GM06990 (cell line): Measurements from ENCODE around the gene BCAS3.

Source experiments
- DNase-seq: peaks from one replicate; pipeline ENCODE4 v3.0.0-alpha.2; 2011; ENCODE audit not compliant: insufficient read length; ENCODE audit errors: extremely low read depth
- H3K27me3 ChIP-seq: replicated peaks from 2 replicates; pipeline ENCODE4 v1.6.0; 2011; ENCODE audit warnings: low read length; ENCODE audit not compliant: control insufficient read depth, insufficient read depth
- H3K36me3 ChIP-seq: 2 replicates; pipeline ENCODE4 v1.5.1; 2011; ENCODE audit warnings: low read length; ENCODE audit not compliant: control insufficient read depth, insufficient read depth
- H3K4me3 ChIP-seq: replicated peaks from 2 replicates; pipeline ENCODE4 v1.5.1; 2011; ENCODE audit warnings: low read depth, mild to moderate bottlenecking, control low read depth, low read length
- TF ChIP-seq, protein P1 (sequence below): IDR thresholded peaks from 2 replicates; pipeline ENCODE4 v1.5.1; 2011; ENCODE audit warnings: low read length, control low read depth, mild to moderate bottlenecking, inconsistent platforms; ENCODE audit not compliant: insufficient read depth, poor library complexity, severe bottlenecking

Gene BCAS3

DNA sequence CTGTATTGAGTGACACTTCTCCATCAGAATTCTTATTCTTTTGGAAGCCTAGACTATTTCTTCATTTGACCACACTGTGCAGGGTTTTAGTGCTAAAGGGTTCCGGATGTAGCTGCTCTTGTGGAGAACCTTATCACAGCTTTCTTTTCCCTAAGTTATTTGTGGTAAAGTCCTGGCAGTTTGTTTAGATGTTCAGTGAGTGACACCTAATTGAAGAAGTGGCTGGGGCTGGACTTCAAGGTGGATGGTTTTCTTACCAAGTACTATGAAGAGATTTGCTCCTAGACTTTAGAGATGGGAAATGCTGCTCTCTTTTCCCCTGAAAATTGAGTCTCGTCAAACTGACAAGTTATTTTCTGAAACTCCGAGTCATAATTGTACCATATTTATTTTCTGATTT lies 578.0 kb downstream of the BCAS3 start:
- Histone ChIP-seq H3K4me3 (no peak overlapping the region), H3K36me3 (no peaks in the 10 kb centered on the region), H3K27me3 (no peaks in the 10 kb centered on the region)
- DNase-seq = no peak
- TF ChIP-seq, protein P1, sequence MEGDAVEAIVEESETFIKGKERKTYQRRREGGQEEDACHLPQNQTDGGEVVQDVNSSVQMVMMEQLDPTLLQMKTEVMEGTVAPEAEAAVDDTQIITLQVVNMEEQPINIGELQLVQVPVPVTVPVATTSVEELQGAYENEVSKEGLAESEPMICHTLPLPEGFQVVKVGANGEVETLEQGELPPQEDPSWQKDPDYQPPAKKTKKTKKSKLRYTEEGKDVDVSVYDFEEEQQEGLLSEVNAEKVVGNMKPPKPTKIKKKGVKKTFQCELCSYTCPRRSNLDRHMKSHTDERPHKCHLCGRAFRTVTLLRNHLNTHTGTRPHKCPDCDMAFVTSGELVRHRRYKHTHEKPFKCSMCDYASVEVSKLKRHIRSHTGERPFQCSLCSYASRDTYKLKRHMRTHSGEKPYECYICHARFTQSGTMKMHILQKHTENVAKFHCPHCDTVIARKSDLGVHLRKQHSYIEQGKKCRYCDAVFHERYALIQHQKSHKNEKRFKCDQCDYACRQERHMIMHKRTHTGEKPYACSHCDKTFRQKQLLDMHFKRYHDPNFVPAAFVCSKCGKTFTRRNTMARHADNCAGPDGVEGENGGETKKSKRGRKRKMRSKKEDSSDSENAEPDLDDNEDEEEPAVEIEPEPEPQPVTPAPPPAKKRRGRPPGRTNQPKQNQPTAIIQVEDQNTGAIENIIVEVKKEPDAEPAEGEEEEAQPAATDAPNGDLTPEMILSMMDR = no peak

DNA sequence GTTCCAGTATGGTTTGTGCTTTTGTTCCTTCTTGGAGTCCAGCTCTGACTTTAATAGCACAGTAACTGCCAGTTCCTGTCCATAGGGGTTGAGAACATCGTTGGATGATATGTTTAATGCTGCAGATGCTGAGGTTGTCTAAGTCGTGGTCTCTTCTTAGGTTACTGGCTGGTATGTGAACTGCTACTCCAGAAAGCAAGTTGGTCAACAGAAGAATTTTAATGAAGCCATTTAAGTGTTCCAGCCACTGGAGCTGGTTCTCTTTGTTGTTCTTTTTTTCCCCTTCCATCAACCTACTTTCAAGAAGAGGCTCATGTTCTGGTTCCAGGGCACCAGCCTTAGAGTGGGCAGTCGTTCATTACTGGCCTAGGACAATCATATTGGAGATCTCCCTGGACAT lies 581.7 kb downstream of the BCAS3 start:
- Histone ChIP-seq H3K4me3 (no peak overlapping the region), H3K36me3 (no peaks in the 10 kb centered on the region), H3K27me3 (no peaks in the 10 kb centered on the region)
- TF ChIP-seq, protein P1 = no peak
- DNase-seq = no peak

DNA sequence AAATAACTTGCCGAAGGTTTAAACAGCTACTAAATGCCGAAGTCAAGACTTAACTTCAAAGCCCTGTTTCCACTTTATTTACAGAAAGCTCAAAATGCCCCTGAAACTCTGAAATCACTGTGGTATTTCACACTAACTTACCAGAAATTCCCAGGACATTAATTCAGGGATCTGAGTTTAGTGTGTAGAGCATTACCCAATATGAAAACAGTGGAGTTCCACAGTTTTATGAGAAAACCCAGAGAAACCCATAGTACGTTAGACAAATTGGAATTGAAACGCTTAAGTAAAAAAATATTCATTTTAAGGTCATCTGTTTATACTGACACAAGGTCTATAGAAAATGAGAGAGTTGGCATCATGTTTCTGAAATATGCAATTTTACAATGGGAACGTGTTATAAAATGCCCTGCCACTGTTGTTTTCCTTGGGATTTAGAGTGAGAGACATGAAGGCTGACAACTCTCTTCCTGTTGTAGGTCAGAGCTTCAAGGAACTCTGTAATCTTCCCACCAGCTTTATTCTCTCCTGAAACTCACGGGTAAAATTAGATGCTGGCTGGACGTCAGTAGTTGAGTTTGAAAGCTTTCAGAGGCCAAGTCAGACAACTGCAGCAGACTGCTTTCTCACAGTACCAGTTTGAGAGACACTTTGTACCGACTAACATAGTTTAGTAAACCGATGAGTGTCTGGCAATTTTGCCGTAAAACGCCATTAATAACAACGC lies 582.6 kb downstream of the BCAS3 start:
- Histone ChIP-seq H3K27me3 (no peaks in the 10 kb centered on the region), H3K4me3 (no peak overlapping the region), H3K36me3 (no peaks in the 10 kb centered on the region)
- TF ChIP-seq, protein P1 = no peak
- no peak for DNase-seq

DNA sequence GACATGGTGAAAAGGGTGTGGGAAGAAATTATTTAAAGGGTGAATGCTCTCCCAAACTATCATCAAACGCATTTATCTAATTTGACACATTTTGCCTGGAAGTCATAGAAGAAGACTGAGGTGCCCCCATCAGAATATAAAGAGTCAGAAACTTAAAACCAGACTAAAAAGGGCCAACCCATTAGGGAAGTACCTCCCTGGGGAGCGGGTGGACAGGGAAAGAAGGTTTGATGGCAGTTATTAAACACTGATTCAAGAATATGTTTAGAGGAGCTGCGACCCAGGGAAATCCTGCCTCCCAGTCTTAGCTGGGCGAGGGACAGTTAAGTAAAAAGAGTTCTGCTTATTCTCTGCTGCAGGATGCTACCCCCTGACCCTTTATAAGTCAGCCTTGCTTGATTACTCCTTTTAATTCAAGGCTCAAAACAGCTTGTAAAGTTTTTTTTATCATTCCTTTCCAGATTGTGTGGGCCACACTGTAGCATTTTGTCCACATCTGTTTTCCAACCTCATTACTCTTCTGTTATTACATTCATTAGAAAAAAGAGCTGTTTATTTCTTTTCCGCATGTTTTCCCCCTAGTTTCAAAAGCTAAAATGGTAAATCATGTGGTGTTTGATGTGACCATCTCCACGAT lies 583.5 kb downstream of the BCAS3 start:
- TF ChIP-seq, protein P1 = no peak
- H3K27me3 ChIP-seq = no peaks in the 10 kb centered on the region
- no peaks in the 10 kb centered on the region for H3K36me3 ChIP-seq
- H3K4me3 ChIP-seq = no peak overlapping the region
- DNase-seq = no peak

DNA sequence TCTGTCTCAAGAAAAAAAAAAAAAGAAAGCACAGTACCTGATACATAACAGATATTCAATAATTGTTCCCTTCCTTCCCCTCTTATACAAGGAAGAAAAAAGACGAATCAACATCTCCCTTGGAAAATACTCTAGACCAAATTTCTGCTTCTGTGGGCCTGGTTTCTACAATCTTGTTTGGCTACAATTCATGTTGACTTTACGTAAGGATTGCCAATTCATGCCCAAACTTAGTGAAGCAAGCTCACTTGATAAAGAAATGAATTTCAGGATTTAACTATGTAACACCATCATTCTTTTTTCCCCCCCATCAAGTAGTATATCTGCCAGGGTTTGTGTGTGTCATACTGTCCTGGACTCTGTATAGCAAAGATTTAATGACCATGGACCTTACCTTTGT lies 587.7 kb downstream of the BCAS3 start:
- TF ChIP-seq, protein P1 = no peak
- Histone ChIP-seq H3K27me3 (no peaks in the 10 kb centered on the region), H3K4me3 (no peak overlapping the region), H3K36me3 (no peaks in the 10 kb centered on the region)
- no peak for DNase-seq
